ENCODE results near the gene AAR2. TPM values are rescaled to one million over a fixed set of nuclear protein-coding genes. Genes with fewer than 3 reads are reported as not detected.

The AAR2 gene
- total RNA-seq, 1 donor from 2014 or later: 24.6 TPM

GRCh38 chr20:36277546-36277945, 41.3 kb downstream of the AAR2 start:
- no peaks in the 10 kb centered on the region for H3K4me1 Mint-ChIP-seq (ENCODE audit: low read depth)
- no peaks in the 10 kb centered on the region for H3K9me3 Mint-ChIP-seq (ENCODE audit: low read depth)
- H3K36me3 Mint-ChIP-seq (ENCODE audit: low read depth): peaks cover 4% of the 10 kb centered on the region
- no peak overlapping the region for H3K4me3 Mint-ChIP-seq (ENCODE audit: unreplicated experiment)
- peaks cover 44% of the 10 kb centered on the region for H3K27me3 Mint-ChIP-seq (ENCODE audit: low read depth)
- no peak for TF ChIP-seq CTCF (IDR thresholded peaks at IDR 0.05)
- no peak for DNase-seq (ENCODE audit: low spot score)
- no peak overlapping the region for H3K27ac Mint-ChIP-seq (ENCODE audit: unreplicated experiment)

GRCh38 chr20:36279362-36279761, 43.1 kb downstream of the AAR2 start:
- TF ChIP-seq CTCF (IDR thresholded peaks at IDR 0.05): no peak
- H3K27ac Mint-ChIP-seq (ENCODE audit: unreplicated experiment): no peak overlapping the region
- peaks cover 6% of the 10 kb centered on the region for H3K36me3 Mint-ChIP-seq (ENCODE audit: low read depth)
- no peak for DNase-seq (ENCODE audit: low spot score)
- H3K9me3 Mint-ChIP-seq (ENCODE audit: low read depth): peaks cover 3% of the 10 kb centered on the region
- no peak overlapping the region for H3K4me3 Mint-ChIP-seq (ENCODE audit: unreplicated experiment)
- no peaks in the 10 kb centered on the region for H3K4me1 Mint-ChIP-seq (ENCODE audit: low read depth)
- peaks cover 61% of the 10 kb centered on the region for H3K27me3 Mint-ChIP-seq (ENCODE audit: low read depth)

GRCh38 chr20:36279776-36280175, 43.5 kb downstream of the AAR2 start:
- Mint-ChIP-seq H3K4me1 (ENCODE audit: low read depth) (no peaks in the 10 kb centered on the region), H3K27me3 (ENCODE audit: low read depth) (peaks cover 65% of the 10 kb centered on the region), H3K4me3 (ENCODE audit: unreplicated experiment) (no peak overlapping the region), H3K36me3 (ENCODE audit: low read depth) (peaks cover 6% of the 10 kb centered on the region), H3K9me3 (ENCODE audit: low read depth) (peaks cover 3% of the 10 kb centered on the region), H3K27ac (ENCODE audit: unreplicated experiment) (no peak overlapping the region)
- DNase-seq (ENCODE audit: low spot score): no peak
- no peak for TF ChIP-seq CTCF (IDR thresholded peaks at IDR 0.05)

- Mint-ChIP-seq H3K9me3 (ENCODE audit: low read depth) (peaks cover 3% of the 10 kb centered on the region), H3K27ac (ENCODE audit: unreplicated experiment) (no peak overlapping the region), H3K4me1 (ENCODE audit: low read depth) (no peaks in the 10 kb centered on the region), H3K36me3 (ENCODE audit: low read depth) (peaks cover 6% of the 10 kb centered on the region), H3K4me3 (ENCODE audit: unreplicated experiment) (no peak overlapping the region), H3K27me3 (ENCODE audit: low read depth) (peaks cover 63% of the 10 kb centered on the region)
- no peak for DNase-seq (ENCODE audit: low spot score)
- no peak for TF ChIP-seq CTCF (IDR thresholded peaks at IDR 0.05)
These were observed 45.6 kb downstream of the AAR2 start for GRCh38 chr20:36281785-36282380.

- H3K27ac Mint-ChIP-seq (ENCODE audit: unreplicated experiment): no peak overlapping the region
- no peak overlapping the region for H3K4me3 Mint-ChIP-seq (ENCODE audit: unreplicated experiment)
- no peak for DNase-seq (ENCODE audit: low spot score)
- no peak for TF ChIP-seq CTCF (IDR thresholded peaks at IDR 0.05)
- H3K27me3 Mint-ChIP-seq (ENCODE audit: low read depth): peaks cover 75% of the 10 kb centered on the region
- H3K36me3 Mint-ChIP-seq (ENCODE audit: low read depth): peaks cover 9% of the 10 kb centered on the region
- peaks cover 11% of the 10 kb centered on the region for H3K9me3 Mint-ChIP-seq (ENCODE audit: low read depth)
- H3K4me1 Mint-ChIP-seq (ENCODE audit: low read depth): no peaks in the 10 kb centered on the region
These were observed 48.5 kb downstream of the AAR2 start for GRCh38 chr20:36284751-36285150.

All from chondrocyte (in vitro differentiated cells).